Effector memory CD8-positive, alpha-beta T cell (primary cell): ENCODE data around the gene TMEM176B.

Experiments
- ATAC-seq: fragments of 150-1000 bp; cut with Tn5 transposase; replicated peaks from 2 replicates; pipeline ENCODE4 v1.10.0; 2021; ENCODE audit warnings: mild to moderate bottlenecking, moderate library complexity
- DNase-seq, 3 experiments: peaks; one replicate each; pipeline ENCODE4 v3.0.0; 2021
- H3K27ac Mint-ChIP-seq, 2 donors: one replicate each; pipeline ENCODE4 v1.8.0; 2022; ENCODE audit warnings: mild to moderate bottlenecking in 2 of 2, mixed read lengths in 2 of 2, moderate library complexity in 2 of 2
- H3K27me3 Mint-ChIP-seq, 2 donors: one replicate each; pipeline ENCODE4 v1.8.0; 2022; ENCODE audit warnings: mixed read lengths in 2 of 2
- H3K36me3 Mint-ChIP-seq: one replicate; pipeline ENCODE4 v1.8.0; 2022; ENCODE audit warnings: mild to moderate bottlenecking, moderate library complexity, mixed read lengths; ENCODE audit not compliant: insufficient read depth
- H3K4me1 Mint-ChIP-seq, 2 donors: one replicate each; pipeline ENCODE4 v1.8.0; 2022; ENCODE audit warnings: low read depth in 2 of 2, mixed read lengths in 2 of 2
- H3K4me3 Mint-ChIP-seq, 2 donors: one replicate each; pipeline ENCODE4 v1.8.0; 2022; ENCODE audit warnings: mild to moderate bottlenecking in 2 of 2, mixed read lengths in 2 of 2, moderate library complexity in 2 of 2
- H3K9me3 Mint-ChIP-seq, 2 donors: one replicate each; pipeline ENCODE4 v1.8.0; 2022; ENCODE audit warnings: mixed read lengths in 2 of 2

Gene TMEM176B

DNA sequence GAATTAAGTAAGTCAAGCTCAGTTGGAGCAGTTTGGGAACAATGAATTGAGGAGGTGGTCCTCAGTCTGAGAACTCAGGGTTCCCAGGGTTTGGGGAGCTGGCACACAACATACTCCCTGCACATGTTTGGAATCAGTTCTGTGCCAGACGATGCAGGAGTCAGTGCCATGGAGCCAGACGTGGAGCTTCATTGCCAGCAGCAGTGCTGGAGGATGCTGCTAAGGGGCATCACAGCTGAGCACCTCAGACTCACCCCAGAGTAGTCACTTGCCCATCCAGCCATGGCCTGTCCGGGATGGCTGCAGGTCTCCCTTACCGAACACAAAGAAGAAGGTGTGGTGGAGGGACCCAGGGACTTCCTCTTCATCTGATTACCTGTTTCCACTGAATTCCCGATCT is 55.1 kb downstream of the TMEM176B start:
- no peaks in the 10 kb centered on the region for H3K9me3 Mint-ChIP-seq
- H3K4me3 Mint-ChIP-seq: peak overlapping the region; percentile 82 to 98
- H3K27me3 Mint-ChIP-seq: no peaks in the 10 kb centered on the region
- H3K27ac Mint-ChIP-seq: peak overlapping the region; percentile 85 to 92
- no peak for DNase-seq
- peaks cover 58% of the 10 kb centered on the region for H3K36me3 Mint-ChIP-seq
- no peak for ATAC-seq
- peaks cover 87 to 97% of the 10 kb centered on the region in 2 donors for H3K4me1 Mint-ChIP-seq

- peaks cover 67% of the 10 kb centered on the region for H3K36me3 Mint-ChIP-seq
- peak overlapping the region; percentile 82 to 98 for H3K4me3 Mint-ChIP-seq
These were observed 56.0 kb downstream of the TMEM176B start for GRCh38 chr7:150744041-150744656.

GRCh38 chr7:150742286-150742968 is 57.7 kb downstream of the TMEM176B start:
- Mint-ChIP-seq H3K36me3 (peaks cover 77% of the 10 kb centered on the region), H3K9me3 (no peaks in the 10 kb centered on the region), H3K27ac (peak overlapping the region; percentile 85 to 94), H3K4me1 (peaks cover 70 to 83% of the 10 kb centered on the region in 2 donors), H3K4me3 (peak overlapping the region; percentile 82 to 98), H3K27me3 (no peaks in the 10 kb centered on the region)
- no peak for ATAC-seq
- DNase-seq: no peak

More at GRCh38 chr7:150744041-150744656, 56.0 kb downstream of the TMEM176B start:
- peaks cover 88 to 94% of the 10 kb centered on the region in 2 donors for H3K4me1 Mint-ChIP-seq
- ATAC-seq (no peak), DNase-seq (no peak)
- no peaks in the 10 kb centered on the region for H3K27me3 Mint-ChIP-seq
- H3K27ac Mint-ChIP-seq: peak overlapping the region; percentile 85 to 92
- no peaks in the 10 kb centered on the region for H3K9me3 Mint-ChIP-seq
